GM12892 (cell line): ENCODE measurements around the gene RAD23B.

Experiments used
- POLR2A ChIP-seq: IDR thresholded peaks from 2 replicates; pipeline ENCODE4 v1.6.1; 2011; ENCODE audit warnings: low read depth, low read length, control low read depth
- POLR2AphosphoS5 ChIP-seq: IDR thresholded peaks from 2 replicates; pipeline ENCODE4 v1.6.1; 2011; ENCODE audit warnings: low read depth, low read length, control low read depth

- no peak for TF ChIP-seq POLR2A
- TF ChIP-seq POLR2AphosphoS5: no peak
Observed at GRCh38 chr9:107274953-107275422, 8.1 kb upstream of the RAD23B start.
